K562 (cell line): Measurements from ENCODE around the gene PPP1CC.

ENCODE experiments used
- CHD1 ChIP-seq: fragments of 200-600 bp; sonication (generic); IDR thresholded peaks from one replicate; pipeline ENCODE4 v1.6.1; 2012; ENCODE audit warnings: mild to moderate bottlenecking, moderate library complexity, low read length, inconsistent platforms
- DPF2 ChIP-seq: fragments of 450-650 bp; IDR thresholded peaks from 2 replicates; pipeline ENCODE4 v1.6.1; 2016
- KAT7 ChIP-seq: sonication (generic); formaldehyde crosslinking; IDR thresholded peaks from 2 replicates; pipeline ENCODE4 v1.8.0; 2022; ENCODE audit warnings: missing genetic modification reagents, mild to moderate bottlenecking, borderline replicate concordance
- KAT8 ChIP-seq: fragments of 450-650 bp; IDR thresholded peaks from 2 replicates; pipeline ENCODE4 v1.6.1; 2016; ENCODE audit warnings: low read depth, mild to moderate bottlenecking
- SIX5 ChIP-seq, 2 experiments: IDR thresholded peaks; 2 replicates each; pipeline ENCODE4 v1.6.1; 2011; ENCODE audit warnings: low read length in 2 of 2, borderline replicate concordance in 1 of 2, low read depth in 1 of 2, mild to moderate bottlenecking in 1 of 2, moderate library complexity in 1 of 2; ENCODE audit not compliant: insufficient read depth in 1 of 2

- no peak for TF ChIP-seq KAT8
- no peak for TF ChIP-seq SIX5 (IDR thresholded peaks at IDR 0.05; ENCODE audit: borderline replicate concordance in 1 of 2, insufficient read depth in 1 of 2, low read depth in 1 of 2, low read length in 2 of 2)
- no peak for TF ChIP-seq KAT7 (CRISPR knock-in tag)
- no peak for TF ChIP-seq CHD1
- TF ChIP-seq DPF2 = no peak
Observed at GRCh38 chr12:110728628-110729027, 14.1 kb downstream of the PPP1CC start.
